Sciatic nerve (tissue), 2 donors: ENCODE measurements around the gene IRF2. TPM values are rescaled to one million over a fixed set of nuclear protein-coding genes. Genes with fewer than 3 reads are reported as not detected.
"Not testable (repeated sequence)": the region's sequence is repeated elsewhere in the genome, so short reads cannot be mapped to it uniquely, and the experiment has no call there.

Source experiments
- ATAC-seq: fragments of 200-7000 bp; cut with Tn5 transposase; one replicate; pipeline ENCODE4 v1.9.1; 2020; ENCODE audit warnings: mild to moderate bottlenecking, moderate library complexity
- DNase-seq: peaks from one replicate; pipeline ENCODE4 v3.0.0-alpha.2; 2020; ENCODE audit warnings: low spot score
- intact Hi-C: fragments of 100-400 bp; cut with DNase I; formaldehyde crosslinking; loops from one replicate; pipeline ENCODE4 v1.14.2; 2022
- total RNA-seq: library from RNA; stranded (reverse); fragmentation: NEBNext Ultra II Directional; extraction: Animal tissue kit (Norgen Biotek cat#: 25700); gene quantifications from one replicate; pipeline ENCODE4 v1.2.1, GENCODE V29; 2021
- donor health status: DM: no; HTN: no; CAD: no.
- donor health status: DM: no; HTN: no; CAD: no.

Gene IRF2
- total RNA-seq, 1 donor from 2014 or later = 50.2 TPM

- ATAC-seq (peak; percentile 57), DNase-seq (no peak)
- intact Hi-C loops = no loop called here
Observed at GRCh38 chr4:184361443-184361842, 112.9 kb downstream of the IRF2 start.

GRCh38 chr4:184359888-184360287 is 114.5 kb downstream of the IRF2 start:
- no peak for ATAC-seq
- DNase-seq = no peak
- intact Hi-C loops = no loop called here

- DNase-seq = no peak
- intact Hi-C loops = no loop called here
- ATAC-seq = no peak
Observed at GRCh38 chr4:184358521-184359232, 115.7 kb downstream of the IRF2 start.

- intact Hi-C loops = no loop called here
- DNase-seq = no peak
- no peak for ATAC-seq
Observed at GRCh38 chr4:184357772-184358171, 116.6 kb downstream of the IRF2 start.

GRCh38 chr4:184357165-184357564 is 117.2 kb downstream of the IRF2 start:
- intact Hi-C loops = no loop called here
- ATAC-seq (no peak), DNase-seq (no peak)

- intact Hi-C loops = no loop called here
- no peak for ATAC-seq
- DNase-seq = no peak
Observed at GRCh38 chr4:184356366-184356765, 118.0 kb downstream of the IRF2 start.

- no peak for DNase-seq
- ATAC-seq = no peak
- intact Hi-C loops = no loop called here
Observed at GRCh38 chr4:184355857-184356256, 118.5 kb downstream of the IRF2 start.

GRCh38 chr4:184355111-184355604 is 119.2 kb downstream of the IRF2 start:
- intact Hi-C loops = no loop called here
- ATAC-seq = peak; percentile 90
- no peak for DNase-seq

GRCh38 chr4:184352891-184353290 is 121.5 kb downstream of the IRF2 start:
- ATAC-seq = no peak
- no peak for DNase-seq
- intact Hi-C loops = no loop called here

GRCh38 chr4:184351560-184352451 is 122.5 kb downstream of the IRF2 start:
- ATAC-seq (no peak), DNase-seq (no peak)
- intact Hi-C loops = no loop called here

GRCh38 chr4:184350964-184351363 is 123.4 kb downstream of the IRF2 start:
- ATAC-seq (no peak), DNase-seq (no peak)
- intact Hi-C loops = no loop called here

- intact Hi-C loops = no loop called here
Observed at GRCh38 chr4:184350213-184350817, 124.0 kb downstream of the IRF2 start.

GRCh38 chr4:184349283-184350039 is 124.9 kb downstream of the IRF2 start:
- intact Hi-C loops = no loop called here
- DNase-seq = no peak

More at GRCh38 chr4:184350213-184350817, 124.0 kb downstream of the IRF2 start:
- DNase-seq (no peak), ATAC-seq (no peak)

GRCh38 chr4:184348311-184349233 is 125.8 kb downstream of the IRF2 start:
- no peak for ATAC-seq
- intact Hi-C loops = no loop called here
- DNase-seq = no peak

More at GRCh38 chr4:184349283-184350039, 124.9 kb downstream of the IRF2 start:
- ATAC-seq = no peak

- ATAC-seq = peak; percentile 48
- intact Hi-C loops = no loop called here
- no peak for DNase-seq
Observed at GRCh38 chr4:184347251-184348239, 126.8 kb downstream of the IRF2 start.

GRCh38 chr4:184346682-184347081 is 127.7 kb downstream of the IRF2 start:
- ATAC-seq (no peak), DNase-seq (no peak)
- intact Hi-C loops = no loop called here

GRCh38 chr4:184346273-184346672 is 128.1 kb downstream of the IRF2 start:
- ATAC-seq, intact Hi-C loops, DNase-seq: not testable (repeated sequence)
